ENCODE results near the gene PWWP2B.

GRCh38 chr10:132390921-132391675, 5.9 kb upstream of the PWWP2B start:
- no peak for TF ChIP-seq CREB1 (CRISPR knock-in tag; IDR thresholded peaks at IDR 0.05)
- TF ChIP-seq CTCF (IDR thresholded peaks at IDR 0.05): no peak
- no peak for TF ChIP-seq ATF3 (CRISPR knock-in tag; conservative IDR thresholded peaks at IDR 0.05)
- TF ChIP-seq ZNF121 (CRISPR knock-in tag; IDR thresholded peaks at IDR 0.05): no peak
- TF ChIP-seq USF2 (CRISPR knock-in tag; IDR thresholded peaks at IDR 0.05): no peak
- no peak for TF ChIP-seq E2F5 (CRISPR knock-in tag; IDR thresholded peaks at IDR 0.05)

Data from WTC11 (cell line).